GM21737 (cell line): ENCODE measurements around the gene SLC2A9.

Source experiments
- ATAC-seq: cut with Tn5 transposase; IDR thresholded peaks from one replicate; pipeline ENCODE4 v1.9.1; 2021; ENCODE audit warnings: mild to moderate bottlenecking, moderate library complexity; ENCODE audit not compliant: unreplicated experiment

Gene SLC2A9

GRCh38 chr4:10046471-10046870 is 25.2 kb upstream of the SLC2A9 start:
- no peak for ATAC-seq

DNA sequence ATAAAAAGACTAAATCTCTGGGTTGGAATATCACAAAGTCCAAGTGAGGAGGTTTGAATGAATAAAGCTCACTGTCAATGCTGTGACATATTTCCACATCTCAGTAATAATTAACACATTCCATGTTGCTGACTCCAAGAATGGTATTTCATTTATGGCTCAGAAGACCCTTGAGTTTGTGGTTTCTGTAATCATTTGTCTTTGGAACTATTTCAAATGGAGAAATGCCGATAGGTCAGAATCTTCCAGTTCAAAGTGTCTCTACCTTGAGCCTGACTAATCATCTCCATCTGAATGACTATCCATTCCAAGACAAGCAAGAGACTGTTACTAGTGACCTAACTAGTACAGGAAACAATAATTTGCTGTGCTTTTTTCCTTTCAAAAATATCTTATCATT is 24.2 kb upstream of the SLC2A9 start:
- ATAC-seq = no peak

- no peak for ATAC-seq
These were observed 19.7 kb upstream of the SLC2A9 start for GRCh38 chr4:10041036-10041435.

DNA sequence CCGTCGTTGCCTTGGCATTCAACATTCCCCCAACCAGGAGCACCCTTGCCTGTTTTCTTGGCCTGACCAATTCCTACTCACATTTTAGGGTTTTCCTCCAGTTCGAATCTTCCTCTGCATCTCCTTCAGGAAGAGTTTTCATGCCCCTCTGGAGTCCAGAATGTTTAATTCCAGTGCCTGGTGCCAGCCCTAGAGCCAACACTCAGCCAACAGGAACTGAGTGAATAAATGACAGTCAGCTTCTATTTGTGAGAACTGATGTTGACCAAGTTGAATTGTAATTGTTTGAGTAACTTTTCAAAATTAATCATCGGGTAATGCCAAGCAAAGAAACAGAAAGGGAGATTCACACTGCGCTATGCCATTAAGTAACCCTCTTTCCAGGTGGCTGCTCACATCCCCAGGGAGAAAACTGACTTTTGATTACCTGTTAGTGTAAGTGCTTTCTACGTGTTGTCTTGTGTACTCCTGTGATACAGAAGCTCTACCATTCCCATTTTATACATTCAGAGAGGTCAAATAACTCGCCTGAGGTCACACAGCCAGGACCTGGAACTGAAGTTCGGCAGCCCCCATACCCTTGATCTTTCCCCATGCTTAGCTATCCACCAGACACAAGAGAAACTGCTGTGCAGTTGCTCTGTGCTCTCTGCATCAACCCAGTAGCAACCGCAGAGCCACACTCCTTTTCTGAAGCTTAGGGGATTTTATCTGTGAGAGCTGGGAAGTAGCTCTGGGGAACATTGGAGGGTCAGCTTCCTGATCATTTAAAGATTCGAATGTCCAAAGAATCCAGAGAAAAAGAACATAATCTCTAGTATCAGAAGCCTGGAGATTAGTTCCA is 19.0 kb upstream of the SLC2A9 start:
- no peak for ATAC-seq

GRCh38 chr4:10036807-10037342 is 15.6 kb upstream of the SLC2A9 start:
- ATAC-seq = no peak

GRCh38 chr4:10035130-10035529 is 13.8 kb upstream of the SLC2A9 start:
- no peak for ATAC-seq

DNA sequence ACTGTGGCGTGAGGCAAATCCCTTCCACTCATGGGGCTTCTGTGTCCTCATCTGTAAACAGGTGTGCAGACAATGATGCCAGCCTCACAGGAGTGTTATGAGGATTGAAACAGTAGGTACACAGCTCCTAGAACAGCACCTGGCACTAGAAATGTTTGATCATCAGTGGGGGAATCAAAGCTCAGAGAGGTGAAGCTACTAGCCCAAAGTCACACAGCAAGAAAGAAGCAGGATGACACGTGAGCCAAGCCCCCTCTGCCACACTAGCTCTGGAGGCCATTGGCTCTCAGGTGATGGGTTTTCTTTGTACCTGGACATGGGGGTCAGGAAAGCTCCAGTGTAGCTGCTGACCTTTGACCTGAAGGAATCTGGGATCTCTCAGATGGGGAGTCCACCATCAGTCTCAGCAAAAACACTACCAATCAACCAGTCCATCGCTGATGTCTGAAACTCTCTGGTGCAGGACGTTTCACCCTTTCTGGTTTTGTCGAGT is 13.4 kb upstream of the SLC2A9 start:
- no peak for ATAC-seq

- no peak for ATAC-seq
These were observed 12.8 kb upstream of the SLC2A9 start for GRCh38 chr4:10034136-10034535.

GRCh38 chr4:10033191-10033881 is 12.0 kb upstream of the SLC2A9 start:
- ATAC-seq = no peak

DNA sequence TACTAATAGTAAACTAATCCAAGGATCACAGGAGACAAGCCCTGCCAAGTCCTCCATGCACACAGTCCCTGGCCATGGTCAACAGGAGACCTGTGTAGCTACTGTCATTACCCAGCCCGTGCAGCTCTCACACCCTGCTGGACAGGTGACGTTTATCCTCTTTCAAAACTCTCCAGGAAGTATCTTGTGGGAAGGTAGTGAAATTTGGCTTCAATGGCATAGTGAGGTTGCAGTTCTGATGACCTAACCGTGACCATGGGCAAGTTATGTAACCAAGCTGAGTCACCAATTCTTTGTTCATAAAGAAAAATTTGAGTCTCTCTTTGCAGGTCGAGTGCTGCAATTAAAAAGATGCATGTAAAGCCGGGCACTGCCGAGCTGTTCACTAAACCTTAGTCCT is 11.3 kb upstream of the SLC2A9 start:
- ATAC-seq = no peak

DNA sequence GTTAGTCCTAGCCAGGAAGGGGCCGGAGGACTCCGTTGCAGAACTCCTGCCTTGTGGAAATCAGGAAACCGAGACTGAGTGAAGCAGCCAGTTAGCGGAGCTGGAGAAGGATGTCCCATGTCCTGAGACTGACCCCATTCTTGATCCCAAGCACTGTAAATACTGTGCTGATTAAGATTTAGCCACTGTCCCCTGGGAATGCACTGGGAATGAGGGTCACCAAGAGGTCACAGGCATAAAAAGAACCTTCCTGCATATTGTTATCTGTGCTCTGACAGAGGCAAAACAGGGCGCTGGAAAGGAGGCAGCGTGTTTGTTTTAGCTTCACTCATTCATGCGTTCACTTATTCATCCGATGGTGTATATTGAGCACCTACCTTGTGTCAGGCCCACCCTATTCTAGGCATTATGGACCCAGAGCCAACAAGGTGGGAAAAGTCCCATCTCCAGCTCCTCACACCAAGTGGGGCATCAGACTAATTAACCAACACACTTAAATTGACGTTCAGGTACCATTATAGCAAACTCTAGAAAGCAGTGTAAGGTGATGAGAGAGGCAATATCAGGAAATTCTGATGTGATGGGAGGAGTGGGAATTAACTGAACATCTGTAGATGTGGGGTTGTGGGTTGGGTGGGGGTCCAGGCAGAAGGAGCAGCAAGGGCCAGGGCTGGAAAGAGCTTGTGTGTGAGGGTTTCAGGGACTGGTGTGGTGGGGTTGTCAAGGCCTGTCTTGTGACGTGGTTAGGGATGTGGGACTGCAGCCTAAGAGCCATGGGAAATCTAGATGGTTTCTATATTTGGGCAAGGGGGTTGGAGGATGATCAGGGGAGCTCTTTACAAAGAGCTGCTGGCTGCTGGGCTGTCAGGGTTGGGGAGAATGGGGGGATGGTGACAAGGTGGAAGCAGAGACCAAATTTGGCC is 10.6 kb upstream of the SLC2A9 start:
- no peak for ATAC-seq

GRCh38 chr4:10030972-10031667 is 9.8 kb upstream of the SLC2A9 start:
- ATAC-seq = no peak

DNA sequence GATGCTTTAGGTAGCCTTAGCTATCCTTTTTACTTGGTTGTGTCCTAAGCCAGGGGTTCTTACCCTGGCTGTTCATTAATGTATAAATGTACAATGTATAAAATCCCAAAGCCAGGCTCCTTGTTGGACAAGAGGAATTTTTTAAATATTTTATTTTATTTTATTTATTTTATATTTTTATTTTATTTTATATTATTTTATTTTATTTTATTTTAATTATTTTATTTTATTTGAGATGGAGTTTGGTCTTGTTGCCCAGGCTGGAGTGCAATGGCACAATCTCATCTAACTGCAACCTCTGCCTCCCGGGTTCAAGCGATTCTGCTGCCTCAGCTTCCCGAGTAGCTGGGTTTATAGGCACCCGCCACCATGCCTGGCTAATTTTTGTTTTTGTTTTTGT is 8.1 kb upstream of the SLC2A9 start:
- no peak for ATAC-seq

DNA sequence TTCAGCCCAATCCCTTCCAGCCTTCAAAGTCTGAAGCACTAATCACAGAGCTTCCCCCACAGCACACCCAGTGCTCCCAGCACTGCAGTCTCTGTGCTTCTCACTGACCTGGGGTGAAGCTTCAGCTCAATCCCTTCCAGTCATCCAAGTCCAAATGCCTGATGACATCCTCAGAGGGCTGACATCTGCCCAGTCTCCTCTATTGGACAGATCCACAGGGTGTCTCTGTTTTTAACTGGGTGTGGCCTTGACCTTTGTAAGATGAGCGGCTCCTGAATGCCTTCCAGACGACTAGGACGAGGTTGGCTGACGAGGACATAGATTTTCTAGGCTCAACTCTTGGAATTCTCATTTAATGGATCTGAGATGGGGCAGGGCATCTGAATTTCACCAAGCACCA is 7.6 kb upstream of the SLC2A9 start:
- ATAC-seq = no peak

- no peak for ATAC-seq
These were observed 5.2 kb upstream of the SLC2A9 start for GRCh38 chr4:10026485-10026884.

- no peak for ATAC-seq
These were observed 4.0 kb upstream of the SLC2A9 start for GRCh38 chr4:10025230-10025806.

DNA sequence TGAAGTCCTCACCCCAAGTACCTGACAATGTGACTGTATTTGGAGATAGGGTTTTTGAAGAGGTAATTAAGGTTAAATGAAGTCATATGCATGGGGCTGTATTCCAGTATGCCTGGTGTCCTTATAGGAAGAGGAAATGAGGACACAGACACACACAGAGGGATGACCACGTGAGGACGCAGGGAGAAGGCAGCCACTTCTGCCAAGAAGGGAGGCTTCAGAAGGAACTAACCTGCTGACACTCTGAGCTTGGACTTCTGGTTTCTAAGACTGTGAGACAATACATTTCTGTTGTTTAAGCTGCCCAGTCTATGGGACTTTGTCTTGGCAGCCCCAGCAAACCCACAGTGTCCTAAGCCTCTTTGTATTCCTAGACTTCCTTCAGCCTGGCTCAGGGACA is 3.0 kb upstream of the SLC2A9 start:
- ATAC-seq = no peak

- no peak for ATAC-seq
These were observed 2.5 kb upstream of the SLC2A9 start for GRCh38 chr4:10023806-10024205.

- no peak for ATAC-seq
These were observed 1.7 kb upstream of the SLC2A9 start for GRCh38 chr4:10023050-10023419.
